Stimulated activated CD4-positive, alpha-beta T cell treated with anti-CD3 and anti-CD28 coated beads, Interleukin-1b, Interleukin-23, amount 100 ng/mL, for 24 hours (primary cell): Measurements from ENCODE around the gene REM2.
"Not testable (repeated sequence)": the region's sequence is repeated elsewhere in the genome, so short reads cannot be mapped to it uniquely, and the experiment has no call there.

Experiments used
- DNase-seq, 4 experiments: peaks; one replicate each; pipeline ENCODE4 v3.0.0-alpha.2; 2020; ENCODE audit warnings: low read depth in 4 of 4, low spot score in 1 of 4

REM2 gene

DNA sequence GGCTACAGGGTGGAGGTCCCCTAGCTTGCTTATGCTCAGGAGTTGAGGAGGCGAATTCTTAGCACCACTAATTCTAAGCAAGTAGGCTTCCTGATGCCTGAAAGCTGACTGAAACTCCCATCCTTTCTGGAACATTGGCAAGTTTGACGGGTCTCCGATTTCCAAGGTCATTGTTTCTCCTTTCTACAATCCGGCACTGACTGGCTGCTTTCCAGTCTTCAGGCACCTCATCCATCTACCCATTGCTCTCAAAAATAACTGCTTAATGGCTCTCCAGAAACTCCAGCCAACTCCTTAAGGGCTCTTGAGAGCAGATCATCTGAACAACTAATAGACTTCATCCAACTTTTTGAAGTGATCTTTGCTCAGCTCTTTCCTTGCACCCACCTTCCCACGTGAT is 13.3 kb downstream of the REM2 start:
- DNase-seq: no peak

- no peak for DNase-seq
Measured at GRCh38 chr14:22896760-22897159, 13.7 kb downstream of the REM2 start.

- no peak for DNase-seq
Measured at GRCh38 chr14:22897357-22897756, 14.3 kb downstream of the REM2 start.

DNA sequence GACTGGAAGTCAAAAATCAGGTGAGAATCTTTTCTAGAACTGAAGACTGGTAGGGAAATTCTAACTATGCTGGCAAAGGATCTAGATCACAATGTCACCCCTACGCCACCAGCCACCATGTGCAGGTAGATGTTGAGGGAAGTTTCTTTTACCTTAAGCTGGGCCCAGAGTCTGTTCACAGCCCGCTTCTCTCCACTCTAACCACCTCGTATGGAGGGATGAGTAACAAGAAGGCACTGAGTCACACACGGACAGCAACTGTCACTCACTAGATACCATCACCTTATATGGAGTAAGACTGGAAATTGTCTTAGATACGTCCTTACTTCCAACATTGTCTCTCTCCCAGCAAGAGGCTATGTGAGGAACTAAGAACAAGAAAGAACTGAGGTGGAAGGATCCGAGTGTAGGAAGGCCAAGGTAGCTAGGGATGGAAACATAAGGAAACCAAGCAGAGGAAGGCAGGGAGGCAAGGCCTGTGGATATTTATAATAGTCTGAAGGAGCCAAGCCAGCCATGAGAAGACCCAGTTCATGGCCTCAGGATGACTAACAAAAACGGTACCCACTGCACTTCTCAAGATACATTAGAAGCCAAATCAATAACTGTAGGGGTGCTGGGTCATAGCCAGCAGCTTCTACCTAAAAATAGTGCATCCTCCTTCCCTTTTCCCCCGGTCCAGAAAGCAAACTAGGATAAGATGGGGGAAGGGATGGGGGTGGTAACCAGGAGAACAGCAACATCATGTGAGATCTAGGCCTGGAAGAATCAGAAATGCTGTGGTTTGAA is 15.5 kb downstream of the REM2 start:
- DNase-seq: no peak

DNA sequence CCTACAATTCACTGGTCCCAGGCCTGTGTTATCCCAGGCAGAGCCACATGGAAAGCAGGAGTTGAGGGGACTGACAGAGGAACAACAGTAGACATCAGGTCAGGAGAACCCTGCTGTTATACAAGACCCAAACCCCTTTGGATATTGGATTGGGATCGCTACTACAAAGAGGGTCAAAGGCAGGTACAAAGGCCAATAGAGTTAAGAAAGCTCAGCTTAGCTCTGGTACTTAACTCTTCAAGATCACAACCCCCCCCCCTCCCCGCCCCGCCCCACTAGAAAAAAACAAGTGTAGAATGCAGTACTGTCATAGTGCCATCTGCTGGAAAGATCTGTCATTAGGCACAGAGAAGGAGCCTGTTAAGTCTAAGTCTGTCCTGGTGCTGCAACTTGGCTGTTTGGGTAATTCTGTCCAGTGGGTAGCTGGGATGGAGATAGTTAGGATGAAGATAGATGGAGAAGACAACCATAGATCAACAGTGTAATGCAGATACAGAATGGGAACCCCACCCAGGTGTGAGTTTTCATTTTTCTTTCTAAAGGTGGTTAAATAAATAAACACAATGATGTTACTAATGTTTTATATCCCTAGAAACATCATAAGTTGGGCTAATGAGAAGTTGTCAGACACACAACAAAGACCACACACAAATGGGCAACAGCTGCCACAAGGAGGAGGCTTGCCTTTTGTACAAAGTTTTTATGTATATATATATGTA is 17.2 kb downstream of the REM2 start:
- DNase-seq: no peak

- no peak for DNase-seq
Measured at GRCh38 chr14:22901799-22902198, 18.8 kb downstream of the REM2 start.

- no peak for DNase-seq
Measured at GRCh38 chr14:22903742-22904087, 20.7 kb downstream of the REM2 start.

DNA sequence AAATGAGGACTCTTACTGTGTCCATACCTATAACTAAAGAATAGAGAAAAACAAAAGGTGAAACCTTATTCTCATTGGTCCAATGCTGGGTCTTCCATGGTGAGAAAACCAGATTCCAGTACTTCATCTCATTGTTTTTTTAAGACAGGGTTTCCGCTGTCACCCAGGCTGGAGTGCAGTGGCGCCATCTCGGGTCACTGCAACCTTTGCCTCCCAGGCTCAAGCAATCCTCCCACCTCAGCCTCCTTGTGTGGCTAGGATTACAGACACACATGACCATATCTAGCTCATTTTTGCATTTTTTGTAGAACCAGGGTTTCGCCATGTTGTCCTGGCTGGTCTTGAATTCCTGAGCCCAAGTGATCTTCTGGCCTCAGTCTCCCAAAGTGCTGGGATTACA is 22.6 kb downstream of the REM2 start:
- no peak for DNase-seq

DNA sequence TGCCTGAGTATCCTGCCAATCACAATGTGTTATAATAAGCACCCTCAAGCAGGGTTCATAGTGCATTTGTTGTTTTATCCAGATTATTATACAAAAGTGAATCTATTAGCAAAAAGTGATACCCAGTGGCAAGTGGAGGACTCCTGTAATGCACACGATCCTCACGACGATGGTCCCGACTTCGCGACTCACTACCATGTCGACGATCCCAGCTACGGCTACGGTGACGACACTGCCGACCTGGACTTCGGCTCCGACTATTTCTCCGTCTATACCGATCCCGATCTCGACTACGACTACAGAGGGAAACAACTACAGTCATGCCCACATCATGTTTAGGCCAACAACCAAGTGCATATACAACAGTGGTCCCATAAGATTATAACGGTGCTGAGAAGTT is 23.1 kb downstream of the REM2 start:
- no peak for DNase-seq

GRCh38 chr14:22907429-22907828 is 24.4 kb downstream of the REM2 start:
- DNase-seq: no peak

DNA sequence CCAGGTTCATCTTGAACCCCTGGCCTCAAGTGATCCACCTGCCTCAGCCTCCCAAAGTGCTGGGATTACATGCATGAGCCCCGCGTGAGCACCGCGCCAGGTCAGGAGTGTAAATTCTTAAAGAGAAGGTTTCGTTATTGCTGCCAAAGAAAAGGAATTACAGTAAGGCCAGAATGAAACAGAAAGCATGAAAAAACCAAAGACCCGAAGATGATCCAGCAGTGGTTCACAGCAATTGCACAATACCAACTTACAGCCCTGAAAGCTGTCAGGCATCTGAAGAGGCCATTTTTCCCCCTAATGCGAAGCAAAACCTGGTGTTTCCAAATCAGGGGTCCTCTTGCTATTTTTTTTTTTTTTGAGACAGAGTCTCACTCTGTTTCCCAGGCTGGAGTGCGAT is 25.6 kb downstream of the REM2 start:
- DNase-seq: no peak

- DNase-seq: no peak
Measured at GRCh38 chr14:22910916-22911315, 27.9 kb downstream of the REM2 start.

DNA sequence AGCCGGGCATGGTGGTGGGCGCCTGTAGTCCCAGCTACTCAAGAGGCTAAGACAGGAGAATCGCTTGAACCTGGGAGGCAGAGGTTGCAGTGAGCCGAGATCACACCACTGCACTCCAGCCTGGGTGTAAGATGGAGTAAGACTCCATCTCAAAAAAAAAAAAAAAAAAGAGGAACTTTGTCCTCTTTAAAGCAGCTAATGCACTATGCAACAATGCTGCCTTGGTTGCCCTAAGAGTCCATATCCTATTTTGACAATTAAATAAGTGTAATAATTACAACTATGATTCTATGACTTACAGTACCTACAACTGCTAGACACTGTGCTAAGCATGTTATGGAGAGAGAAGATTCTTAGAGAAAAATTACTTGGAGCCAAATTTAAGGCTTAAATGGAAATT is 31.8 kb downstream of the REM2 start:
- not testable (repeated sequence) for DNase-seq

DNA sequence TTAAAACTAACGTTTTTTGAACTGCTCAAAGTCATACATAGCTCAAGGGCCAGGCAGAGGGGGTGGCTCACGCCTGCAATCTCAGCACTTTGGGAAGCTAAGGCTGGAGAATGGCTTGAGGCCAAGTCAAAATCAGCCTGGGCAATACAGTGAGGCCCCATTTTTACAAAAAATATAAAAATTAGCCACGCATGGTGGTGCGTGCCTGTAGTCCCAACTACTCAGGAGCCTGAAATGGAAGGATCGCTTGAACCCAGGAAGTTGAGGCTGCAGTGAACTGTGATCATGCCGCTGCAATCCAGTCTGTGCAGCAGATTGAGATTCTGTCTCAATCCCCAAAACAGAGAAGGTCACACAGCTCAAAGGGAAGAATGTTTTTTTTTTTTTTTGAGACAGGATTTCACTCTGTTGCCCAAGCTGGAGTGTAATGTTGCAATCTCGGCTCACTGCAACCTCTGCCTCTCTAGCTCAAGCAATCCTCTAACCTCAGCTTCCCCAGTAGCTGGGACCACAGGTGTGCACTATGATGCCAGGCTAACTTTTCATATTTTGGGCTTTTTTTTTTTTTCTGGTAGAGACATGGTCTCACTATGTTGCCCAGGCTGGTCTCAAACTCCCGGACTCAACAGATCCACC is 33.0 kb downstream of the REM2 start:
- no peak for DNase-seq

GRCh38 chr14:22918804-22919600 is 36.0 kb downstream of the REM2 start, which contains the start of gene RBM23:
Gene RBM23, minus strand, starts transcription at chr14:22919149.
- DNase-seq: peak; percentile 99 to 100 (median 100)

GRCh38 chr14:22919601-22919921 is 36.5 kb downstream of the REM2 start:
- DNase-seq: no peak

DNA sequence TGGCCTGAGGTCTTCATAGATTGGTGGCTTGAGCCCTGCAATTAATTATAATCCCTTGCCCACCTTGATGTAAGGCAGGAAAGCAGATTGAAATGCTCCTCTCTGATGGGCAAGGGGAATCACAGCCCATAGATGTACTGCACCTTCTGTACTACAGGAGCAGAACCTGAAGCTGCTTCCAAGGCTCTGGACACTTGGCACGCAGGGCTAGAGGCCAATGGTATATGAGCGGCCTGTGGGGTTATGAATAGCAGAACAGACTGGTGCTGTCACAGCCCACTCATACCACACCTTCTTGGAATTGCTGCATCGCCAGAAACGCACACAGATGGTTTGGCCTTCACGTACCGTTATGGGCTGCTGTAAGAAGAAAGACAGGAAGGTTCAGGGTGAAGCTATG is 37.7 kb downstream of the REM2 start:
- no peak for DNase-seq

GRCh38 chr14:22922294-22922693 is 39.3 kb downstream of the REM2 start:
- DNase-seq: no peak

GRCh38 chr14:22923746-22924145 is 40.7 kb downstream of the REM2 start:
- no peak for DNase-seq

- no peak for DNase-seq
Measured at GRCh38 chr14:22925513-22925912, 42.5 kb downstream of the REM2 start.

GRCh38 chr14:22926316-22926715 is 43.3 kb downstream of the REM2 start:
- no peak for DNase-seq
